Measurements from ENCODE around the gene PIGQ.

Gene PIGQ

GRCh38 chr16:630815-631405 lies 61.1 kb downstream of the PIGQ start, which contains the start of gene WFIKKN1:
Gene WFIKKN1, plus strand, starts transcription at chr16:630985. Its CDS starts 269 bp downstream, at chr16:631254.
- DNase-seq: peak; percentile 24

- no peak for DNase-seq
Observed at GRCh38 chr16:631808-632358, 62.1 kb downstream of the PIGQ start.

GRCh38 chr16:632486-633335 lies 62.9 kb downstream of the PIGQ start:
- DNase-seq: no peak

- DNase-seq: no peak
Observed at GRCh38 chr16:633336-634050, 63.7 kb downstream of the PIGQ start.

All from hematopoietic multipotent progenitor cell treated with erythropoietin and hydrocortisone succinate and interleukin-3 and kit ligand, for 4 days (in vitro differentiated cells).